ENCODE results near the gene KRTAP13-3. TPM values are rescaled to one million over a fixed set of nuclear protein-coding genes. Genes with fewer than 3 reads are reported as not detected.

The KRTAP13-3 gene
- total and polyA plus RNA-seq, 10 of the 15 experiments (the other 5 are each of a cell fraction or from before 2014, with no cell fraction given), result not detected

DNA sequence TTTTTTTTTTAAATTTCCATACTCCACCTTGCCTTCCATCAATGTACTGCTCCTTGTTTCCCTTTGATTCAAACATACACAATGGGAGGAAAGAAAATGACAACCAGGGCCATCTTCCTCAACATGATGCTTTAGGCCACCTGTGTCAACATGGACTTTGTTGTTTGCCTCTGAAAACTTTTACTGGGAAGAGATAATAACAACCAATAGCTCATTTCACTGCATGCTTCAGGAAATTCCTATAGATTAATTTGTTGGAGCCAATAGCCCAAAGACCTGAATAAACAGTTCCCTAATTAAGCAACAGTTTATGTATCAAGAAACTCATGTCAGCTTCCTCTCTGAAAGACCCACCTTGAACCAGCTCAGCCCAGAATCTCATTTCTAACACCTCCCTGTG is 17.5 kb upstream of the KRTAP13-3 start:
- no peak for DNase-seq (ENCODE audit: low read depth, low spot score)
- in situ Hi-C loops (cut with MboI) (no loop called here), intact Hi-C loops (cut with micrococcal nuclease; ENCODE audit: unreplicated experiment) (loop anchor here (10.0 kb wide), 1 partner anchor 62 kb away; the partner anchor contains the start of gene KRTAP19-5)
- no peaks in the 10 kb centered on the region for H3K9me3 ChIP-seq (replicated peaks; ENCODE audit: control insufficient read depth, insufficient read depth, low read length)
- FAIRE-seq, result no peak
- SMC1A ChIA-PET (ENCODE audit: uncharacterized antibody, unreplicated experiment), result no interaction called here
- TF ChIP-seq, protein P1, sequence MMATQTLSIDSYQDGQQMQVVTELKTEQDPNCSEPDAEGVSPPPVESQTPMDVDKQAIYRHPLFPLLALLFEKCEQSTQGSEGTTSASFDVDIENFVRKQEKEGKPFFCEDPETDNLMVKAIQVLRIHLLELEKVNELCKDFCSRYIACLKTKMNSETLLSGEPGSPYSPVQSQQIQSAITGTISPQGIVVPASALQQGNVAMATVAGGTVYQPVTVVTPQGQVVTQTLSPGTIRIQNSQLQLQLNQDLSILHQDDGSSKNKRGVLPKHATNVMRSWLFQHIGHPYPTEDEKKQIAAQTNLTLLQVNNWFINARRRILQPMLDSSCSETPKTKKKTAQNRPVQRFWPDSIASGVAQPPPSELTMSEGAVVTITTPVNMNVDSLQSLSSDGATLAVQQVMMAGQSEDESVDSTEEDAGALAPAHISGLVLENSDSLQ (IDR thresholded peaks at IDR 0.05), result no peak
- TF ChIP-seq TBL1XR1 (IDR thresholded peaks at IDR 0.05; ENCODE audit: low read depth, low read length) (no peak), RCOR1 (conservative IDR thresholded peaks at IDR 0.05; ENCODE audit: low read depth, low read length) (no peak), IKZF1 (conservative IDR thresholded peaks at IDR 0.05) (no peak), CBX5 (IDR thresholded peaks at IDR 0.05; ENCODE audit: low read depth) (no peak), ZNF274 (IDR thresholded peaks at IDR 0.05; ENCODE audit: insufficient read depth, insufficient read length) (no peak)
- TF ChIP-seq, protein P2, sequence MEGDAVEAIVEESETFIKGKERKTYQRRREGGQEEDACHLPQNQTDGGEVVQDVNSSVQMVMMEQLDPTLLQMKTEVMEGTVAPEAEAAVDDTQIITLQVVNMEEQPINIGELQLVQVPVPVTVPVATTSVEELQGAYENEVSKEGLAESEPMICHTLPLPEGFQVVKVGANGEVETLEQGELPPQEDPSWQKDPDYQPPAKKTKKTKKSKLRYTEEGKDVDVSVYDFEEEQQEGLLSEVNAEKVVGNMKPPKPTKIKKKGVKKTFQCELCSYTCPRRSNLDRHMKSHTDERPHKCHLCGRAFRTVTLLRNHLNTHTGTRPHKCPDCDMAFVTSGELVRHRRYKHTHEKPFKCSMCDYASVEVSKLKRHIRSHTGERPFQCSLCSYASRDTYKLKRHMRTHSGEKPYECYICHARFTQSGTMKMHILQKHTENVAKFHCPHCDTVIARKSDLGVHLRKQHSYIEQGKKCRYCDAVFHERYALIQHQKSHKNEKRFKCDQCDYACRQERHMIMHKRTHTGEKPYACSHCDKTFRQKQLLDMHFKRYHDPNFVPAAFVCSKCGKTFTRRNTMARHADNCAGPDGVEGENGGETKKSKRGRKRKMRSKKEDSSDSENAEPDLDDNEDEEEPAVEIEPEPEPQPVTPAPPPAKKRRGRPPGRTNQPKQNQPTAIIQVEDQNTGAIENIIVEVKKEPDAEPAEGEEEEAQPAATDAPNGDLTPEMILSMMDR (IDR thresholded peaks at IDR 0.05 in 2 of 3, conservative IDR thresholded peaks at IDR 0.05 in 1 of 3; ENCODE audit: control insufficient read depth in 2 of 3, extremely low read depth in 1 of 3, insufficient read depth in 1 of 3, low read depth in 3 of 3, low read length in 3 of 3), result no peak
- TF ChIP-seq, protein P3, sequence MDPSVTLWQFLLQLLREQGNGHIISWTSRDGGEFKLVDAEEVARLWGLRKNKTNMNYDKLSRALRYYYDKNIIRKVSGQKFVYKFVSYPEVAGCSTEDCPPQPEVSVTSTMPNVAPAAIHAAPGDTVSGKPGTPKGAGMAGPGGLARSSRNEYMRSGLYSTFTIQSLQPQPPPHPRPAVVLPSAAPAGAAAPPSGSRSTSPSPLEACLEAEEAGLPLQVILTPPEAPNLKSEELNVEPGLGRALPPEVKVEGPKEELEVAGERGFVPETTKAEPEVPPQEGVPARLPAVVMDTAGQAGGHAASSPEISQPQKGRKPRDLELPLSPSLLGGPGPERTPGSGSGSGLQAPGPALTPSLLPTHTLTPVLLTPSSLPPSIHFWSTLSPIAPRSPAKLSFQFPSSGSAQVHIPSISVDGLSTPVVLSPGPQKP (IDR thresholded peaks at IDR 0.05; ENCODE audit: low read depth, low read length), result no peak
- H3K4me2 ChIP-seq (ENCODE audit: control insufficient read depth, insufficient read depth), result no peak overlapping the region
- no peak overlapping the region for H3K4me3 ChIP-seq
- H2AFZ ChIP-seq (ENCODE audit: control insufficient read depth, low read depth, low read length), result no peak overlapping the region
- no peak overlapping the region for H3K9ac ChIP-seq (ENCODE audit: control insufficient read depth, insufficient read depth, low read length)
- H3K27ac ChIP-seq (ENCODE audit: control insufficient read depth, insufficient read depth), result no peak overlapping the region
- no peaks in the 10 kb centered on the region for H3K79me2 ChIP-seq (ENCODE audit: control insufficient read depth, insufficient read depth, low read length)
- POLR2A ChIA-PET, result no interaction called here
- H4K20me1 ChIP-seq (ENCODE audit: control insufficient read depth, insufficient read depth), result no peaks in the 10 kb centered on the region
- no TSS peak for BruUV-seq (replicated peaks)
- CTCF ChIA-PET, result no interaction called here
- RAD21 ChIA-PET (ENCODE audit: unreplicated experiment), result no interaction called here
- ATAC-seq, result no peak
- H3K4me1 ChIP-seq (ENCODE audit: control insufficient read depth, insufficient read depth, low read length), result no peaks in the 10 kb centered on the region
- H3K27me3 ChIP-seq (replicated peaks in 1 of 2; ENCODE audit: control insufficient read depth in 2 of 2, insufficient read depth in 2 of 2, low read length in 1 of 2), result no peaks in the 10 kb centered on the region
- H3K36me3 ChIP-seq (ENCODE audit: control insufficient read depth in 2 of 2, insufficient read depth in 2 of 2, low read length in 1 of 2), result no peaks in the 10 kb centered on the region
